K562 (cell line): ENCODE results near the gene EXOC4. TPM values are rescaled to one million over a fixed set of nuclear protein-coding genes. Genes with fewer than 3 reads are reported as not detected.

ENCODE experiments used
- ATAC-seq: fragments of 200-7000 bp; cut with Tn5 transposase; 3 replicates; pipeline ENCODE4 v1.9.1; 2020; ENCODE audit warnings: moderate library complexity
- BruUV-seq: library from RNA; stranded (reverse); fragments of 400-500 nt; replicated peaks from 2 replicates; lab custom pipeline; 2021; lab: Mats Ljungman, UMichigan
- CTCF ChIA-PET: fragments of 300-600 bp; formaldehyde crosslinking; extraction: SDS; loops from one replicate; lab custom pipeline; 2021; ENCODE audit warnings: low intra/inter-chr PET ratio; lab: Yijun Ruan, JAX
- POLR2A ChIA-PET: fragments of 300-600, 350-650 bp; sonication (Branson Sonifier 250); formaldehyde crosslinking; extraction: SDS; loops from one replicate; lab custom pipeline; 2021; ENCODE audit warnings: antibody characterized with exemption, inconsistent platforms; lab: Yijun Ruan, JAX
- DNase-seq, 4 experiments: peaks; one replicate each; pipeline versions ENCODE4 v3.0.0 to v3.0.0-alpha.2; 2011 to 2018; ENCODE audit warnings: low spot score in 3 of 4, mixed read lengths in 3 of 4; ENCODE audit errors: extremely low read depth in 1 of 4
- FAIRE-seq: peaks from 2 replicates; lab custom pipeline; 2011; peaks lifted over from hg19 to GRCh38; lab: Jason Lieb, UNC
- H2AFZ ChIP-seq: 2 replicates; pipeline ENCODE4 v1.6.0; 2011; ENCODE audit warnings: low read depth, low read length, control low read depth, inconsistent platforms
- H3K27ac ChIP-seq: fragments of 200-600 bp; 3 replicates; pipeline ENCODE4 v1.8.0; 2011; ENCODE audit warnings: low read depth, mild to moderate bottlenecking, control low read depth, inconsistent platforms, low read length, moderate library complexity, mixed read lengths; ENCODE audit errors: extremely low read depth
- H3K27me3 ChIP-seq, 2 experiments: fragments of 300-600 bp in 1 of 2; 2 replicates in 1 of 2; 3 replicates in 1 of 2; pipeline versions ENCODE4 v1.6.0 to v1.8.0; 2011; ENCODE audit warnings: inconsistent platforms in 2 of 2, low read length in 2 of 2, mild to moderate bottlenecking in 1 of 2, mixed read lengths in 1 of 2, moderate library complexity in 1 of 2; ENCODE audit not compliant: control insufficient read depth in 2 of 2, insufficient read depth in 2 of 2
- H3K36me3 ChIP-seq: fragments of 300-600 bp; 3 replicates; pipeline ENCODE4 v1.8.0; 2011; ENCODE audit warnings: mild to moderate bottlenecking, low read length, inconsistent platforms; ENCODE audit not compliant: control insufficient read depth, insufficient read depth
- H3K4me1 ChIP-seq, 2 experiments: fragments of 200-600 bp in 1 of 2; replicated peaks in 1 of 2; 2 replicates in 1 of 2; 3 replicates in 1 of 2; pipeline versions ENCODE4 v1.5.1 to v1.8.0; 2011; ENCODE audit warnings: inconsistent platforms in 2 of 2, low read length in 2 of 2, mild to moderate bottlenecking in 1 of 2, mixed read lengths in 1 of 2, moderate library complexity in 1 of 2; ENCODE audit not compliant: control insufficient read depth in 2 of 2, insufficient read depth in 2 of 2
- H3K4me2 ChIP-seq: 2 replicates; pipeline ENCODE4 v1.6.1; 2011; ENCODE audit warnings: low read length, control low read depth, inconsistent platforms, mixed read lengths; ENCODE audit not compliant: insufficient read depth
- H3K4me3 ChIP-seq: fragments of 200-600 bp; sonication (generic), shearing (Covaris generic); 2 replicates; pipeline ENCODE4 v1.5.1; 2016; ENCODE audit warnings: control low read depth, inconsistent platforms
- H3K79me2 ChIP-seq: fragments of 200-600 bp; 3 replicates; pipeline ENCODE4 v1.8.0; 2011; ENCODE audit warnings: low read length, inconsistent platforms; ENCODE audit not compliant: control insufficient read depth, insufficient read depth
- H3K9ac ChIP-seq, 2 experiments: 2 replicates each; pipeline versions ENCODE4 v1.6.0 to v1.6.1; 2011; ENCODE audit warnings: low read depth in 2 of 2, low read length in 2 of 2, control low read depth in 1 of 2, inconsistent platforms in 1 of 2, mild to moderate bottlenecking in 1 of 2, mixed read lengths in 1 of 2; ENCODE audit not compliant: insufficient read depth in 1 of 2
- H3K9me1 ChIP-seq: one replicate; pipeline ENCODE4 v1.6.0; 2011; ENCODE audit warnings: inconsistent platforms, mild to moderate bottlenecking, low read length, moderate library complexity; ENCODE audit not compliant: control insufficient read depth, insufficient read depth
- H3K9me3 ChIP-seq: replicated peaks from 2 replicates; pipeline ENCODE4 v1.5.1; 2011; ENCODE audit warnings: low read depth, low read length, inconsistent platforms; ENCODE audit not compliant: control insufficient read depth, insufficient read depth
- H4K20me1 ChIP-seq: replicated peaks from 2 replicates; pipeline ENCODE4 v1.6.1; 2011; ENCODE audit warnings: low read length, inconsistent platforms, mixed read lengths; ENCODE audit not compliant: control insufficient read depth, insufficient read depth
- ADNP ChIP-seq: fragments of 200-800 bp; sonication (Bioruptor generic); IDR thresholded peaks from 2 replicates; pipeline ENCODE4 v1.6.1; 2016; ENCODE audit warnings: missing genetic modification characterization, missing compliant biosample characterization
- ESRRA ChIP-seq: fragments of 450-650 bp; IDR thresholded peaks from 2 replicates; pipeline ENCODE4 v1.6.1; 2014; ENCODE audit warnings: low read depth, mild to moderate bottlenecking, moderate library complexity, borderline replicate concordance
- FIP1L1 ChIP-seq: fragments of 200-400 bp; formaldehyde crosslinking; IDR thresholded peaks from 2 replicates; pipeline ENCODE4 v1.6.1; 2018; ENCODE audit warnings: mild to moderate bottlenecking, low read depth, low read length; ENCODE audit not compliant: poor library complexity, severe bottlenecking
- FOSL1 ChIP-seq: fragments of 200-800 bp; sonication (Bioruptor generic); conservative IDR thresholded peaks from 2 replicates; pipeline ENCODE4 v1.6.1; 2016; ENCODE audit warnings: missing genetic modification characterization, missing compliant biosample characterization
- LCOR ChIP-seq: sonication (generic); formaldehyde crosslinking; IDR thresholded peaks from 2 replicates; pipeline ENCODE4 v1.8.0; 2022; ENCODE audit warnings: mild to moderate bottlenecking, missing genetic modification reagents
- NR2F6 ChIP-seq: fragments of 450-650 bp; formaldehyde crosslinking; IDR thresholded peaks from 2 replicates; pipeline ENCODE4 v1.4.0; 2020; ENCODE audit warnings: mild to moderate bottlenecking
- SRF ChIP-seq, 2 experiments: fragments of 250-450, 450-650 bp in 1 of 2; sonication (Bioruptor Pico) in 1 of 2; sonication (generic) in 1 of 2; formaldehyde crosslinking; IDR thresholded peaks; 2 replicates each; pipeline versions ENCODE4 v1.5.0 to v1.5.1; 2020 to 2022; ENCODE audit warnings: mild to moderate bottlenecking in 1 of 2, missing genetic modification reagents in 1 of 2
- WGBS: fragments of 100-300 bp; shearing (Covaris generic); methylation state at CpG from one replicate; pipeline ENCODE4 v1.1.6; 2016; ENCODE audit warnings: low coverage, mixed read lengths; ENCODE audit not compliant: insufficient coverage; ENCODE audit errors: missing lambda C conversion rate; 5-methylcytosine and 5-hydroxymethylcytosine counted together
- in situ Hi-C: fragments of 300-500 bp; cut with MboI; formaldehyde crosslinking; loops from 4 replicates; pipeline ENCODE4 v1.15.0; 2018; ENCODE audit warnings: inconsistent platforms, mixed read lengths
- intact Hi-C: fragments of 100-400 bp; cut with micrococcal nuclease; formaldehyde crosslinking; loops from 2 replicates; pipeline ENCODE4 v1.14.2; 2022
- polyA plus RNA-seq, 8 experiments: library from polyadenylated mRNA; depleted of rRNA in 4 of 8; stranded (reverse) in 5 of 8; unstranded in 3 of 8; fragments of >200 nt; fragmentation: Nextera tagmentation in 2 of 8; fragmentation: Illumina TruSeq in 1 of 8; extraction: Ambion mirVana in 2 of 8; extraction: Trizol in 1 of 8; gene quantifications; 2 replicates each; pipeline versions ENCODE4 v1.2.1 to v1.2.3, GENCODE V29; 2011 to 2014; ENCODE audit warnings: inconsistent platforms in 1 of 8, missing spikeins in 1 of 8
- total RNA-seq, 7 experiments: library from RNA; depleted of rRNA in 6 of 7; stranded (reverse); fragments of >200 nt in 6 of 7; fragmentation: Illumina TruSeq in 2 of 7; extraction: Trizol in 2 of 7; gene quantifications; 2 replicates each; pipeline versions ENCODE4 v1.2.1 to v1.2.3, GENCODE V29; 2011 to 2021; ENCODE audit warnings: low replicate concordance in 1 of 7
- TF ChIP-seq, protein P1 (sequence below): fragments of 150-350 bp; IDR thresholded peaks from 2 replicates; pipeline ENCODE4 v1.6.1; 2014; ENCODE audit warnings: low read depth, mild to moderate bottlenecking, low read length, borderline replicate concordance

EXOC4 gene
- total and polyA plus RNA-seq, 9 of the 15 experiments (the other 6 are each of a cell fraction or from before 2014, with no cell fraction given), result 18.5 to 73.1 (median 46.6) TPM

DNA sequence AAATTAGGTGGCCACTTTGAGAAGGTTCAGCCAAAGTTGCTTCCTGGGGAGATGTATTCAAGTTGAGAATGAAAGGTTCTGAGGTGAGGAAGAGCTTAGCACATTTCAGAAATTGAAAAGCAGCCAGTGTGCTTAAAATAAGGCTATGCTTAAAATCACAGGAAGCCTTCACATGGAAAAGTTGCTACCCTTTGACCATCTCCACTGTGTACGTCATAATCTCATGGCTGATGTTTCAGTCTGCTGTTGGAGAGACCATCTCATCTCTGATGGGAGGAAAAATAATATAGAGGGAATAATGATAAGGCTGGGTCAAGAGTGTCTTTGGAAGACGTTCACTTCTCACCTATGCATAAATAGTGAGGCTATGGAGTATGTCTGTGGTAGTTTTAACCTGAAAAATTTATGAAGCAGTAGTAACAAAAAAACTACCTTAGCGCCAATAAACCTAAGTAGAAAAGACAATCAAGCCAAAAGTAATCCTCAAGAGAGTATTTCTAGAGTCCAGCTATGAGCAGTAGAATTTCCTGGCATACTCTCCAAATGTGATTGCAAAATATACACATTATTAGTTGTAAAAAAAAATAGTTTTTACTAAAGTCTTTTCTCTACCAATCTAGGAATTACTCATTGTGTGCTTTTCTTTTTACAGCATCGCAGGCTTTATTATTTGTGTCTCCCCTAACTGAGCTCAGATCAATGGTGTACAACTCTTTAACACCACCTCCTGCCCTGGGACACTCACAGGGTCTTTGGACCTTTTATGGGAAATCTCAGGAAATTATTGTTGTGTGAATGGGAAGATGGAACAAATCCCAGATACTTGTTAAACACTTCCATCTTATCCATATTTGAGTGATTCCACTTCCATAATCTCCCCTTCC is 439.1 kb downstream of the EXOC4 start:
- CTCF ChIA-PET, result no interaction called here
- H3K4me3 ChIP-seq, result no peak overlapping the region
- no peaks in the 10 kb centered on the region for H3K36me3 ChIP-seq
- H3K9me1 ChIP-seq, result no peaks in the 10 kb centered on the region
- H3K27me3 ChIP-seq, result no peaks in the 10 kb centered on the region
- peaks cover 0 to 17% of the 10 kb centered on the region in 2 experiments; a peak in 2 of 5 replicates for H3K4me1 ChIP-seq
- H3K27ac ChIP-seq, result no peak overlapping the region
- H3K79me2 ChIP-seq, result no peaks in the 10 kb centered on the region
- H3K9me3 ChIP-seq, result no peaks in the 10 kb centered on the region
- ATAC-seq (no peak), DNase-seq (no peak), FAIRE-seq (no peak)
- intact Hi-C loops (no loop called here), in situ Hi-C loops (no loop called here)
- POLR2A ChIA-PET, result interaction anchor here (1.2 kb wide), 1 partner anchor 8 kb away, joined by 4 read pairs; no protein-coding TSS in a partner anchor
- 64% methylated on average over 4 of the region's 4 CpGs for WGBS
- no peaks in the 10 kb centered on the region for H4K20me1 ChIP-seq
- no peak overlapping the region for H2AFZ ChIP-seq
- no TSS peak for BruUV-seq
- H3K9ac ChIP-seq, result no peak overlapping the region
- H3K4me2 ChIP-seq, result no peak overlapping the region
- TF ChIP-seq SRF (CRISPR knock-in tag; IDR thresholded peaks at IDR 0.05) (no peak), NR2F6 (CRISPR knock-in tag) (no peak), FIP1L1 (no peak), LCOR (no peak), ADNP (tag) (no peak), FOSL1 (tag) (no peak), ESRRA (no peak)
- TF ChIP-seq, protein P1, sequence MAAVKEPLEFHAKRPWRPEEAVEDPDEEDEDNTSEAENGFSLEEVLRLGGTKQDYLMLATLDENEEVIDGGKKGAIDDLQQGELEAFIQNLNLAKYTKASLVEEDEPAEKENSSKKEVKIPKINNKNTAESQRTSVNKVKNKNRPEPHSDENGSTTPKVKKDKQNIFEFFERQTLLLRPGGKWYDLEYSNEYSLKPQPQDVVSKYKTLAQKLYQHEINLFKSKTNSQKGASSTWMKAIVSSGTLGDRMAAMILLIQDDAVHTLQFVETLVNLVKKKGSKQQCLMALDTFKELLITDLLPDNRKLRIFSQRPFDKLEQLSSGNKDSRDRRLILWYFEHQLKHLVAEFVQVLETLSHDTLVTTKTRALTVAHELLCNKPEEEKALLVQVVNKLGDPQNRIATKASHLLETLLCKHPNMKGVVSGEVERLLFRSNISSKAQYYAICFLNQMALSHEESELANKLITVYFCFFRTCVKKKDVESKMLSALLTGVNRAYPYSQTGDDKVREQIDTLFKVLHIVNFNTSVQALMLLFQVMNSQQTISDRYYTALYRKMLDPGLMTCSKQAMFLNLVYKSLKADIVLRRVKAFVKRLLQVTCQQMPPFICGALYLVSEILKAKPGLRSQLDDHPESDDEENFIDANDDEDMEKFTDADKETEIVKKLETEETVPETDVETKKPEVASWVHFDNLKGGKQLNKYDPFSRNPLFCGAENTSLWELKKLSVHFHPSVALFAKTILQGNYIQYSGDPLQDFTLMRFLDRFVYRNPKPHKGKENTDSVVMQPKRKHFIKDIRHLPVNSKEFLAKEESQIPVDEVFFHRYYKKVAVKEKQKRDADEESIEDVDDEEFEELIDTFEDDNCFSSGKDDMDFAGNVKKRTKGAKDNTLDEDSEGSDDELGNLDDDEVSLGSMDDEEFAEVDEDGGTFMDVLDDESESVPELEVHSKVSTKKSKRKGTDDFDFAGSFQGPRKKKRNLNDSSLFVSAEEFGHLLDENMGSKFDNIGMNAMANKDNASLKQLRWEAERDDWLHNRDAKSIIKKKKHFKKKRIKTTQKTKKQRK, result no peak
